Astrocyte (in vitro differentiated cells and primary cell): ENCODE data around the gene RALA. TPM values are rescaled to one million over a fixed set of nuclear protein-coding genes. Genes with fewer than 3 reads are reported as not detected.
A peak's percentile ranks its signal among the peaks of the same experiment; 100 is the strongest.

Source experiments
- DNase-seq: peaks from one replicate; pipeline ENCODE4 v3.0.0-alpha.2; 2010; ENCODE audit warnings: low read depth
- FAIRE-seq: peaks from 2 replicates; lab custom pipeline; 2011; peaks lifted over from hg19 to GRCh38; lab: Jason Lieb, UNC
- H2AFZ ChIP-seq: 2 replicates; pipeline ENCODE4 v1.6.0; 2012; ENCODE audit warnings: low read depth, low read length, inconsistent platforms
- H3K27ac ChIP-seq: 2 replicates; pipeline ENCODE4 v1.5.1; 2011; ENCODE audit warnings: low read depth, low read length, inconsistent platforms
- H3K27me3 ChIP-seq: 2 replicates; pipeline ENCODE4 v1.6.0; 2011; ENCODE audit warnings: low read length, inconsistent platforms; ENCODE audit not compliant: insufficient read depth
- H3K36me3 ChIP-seq: 2 replicates; pipeline ENCODE4 v1.5.1; 2011; ENCODE audit warnings: low read length, inconsistent platforms; ENCODE audit not compliant: insufficient read depth
- H3K4me1 ChIP-seq: 2 replicates; pipeline ENCODE4 v1.5.1; 2011; ENCODE audit warnings: low read length, inconsistent platforms; ENCODE audit not compliant: insufficient read depth
- H3K4me2 ChIP-seq: 2 replicates; pipeline ENCODE4 v1.6.0; 2012; ENCODE audit warnings: low read length, inconsistent platforms
- H3K4me3 ChIP-seq: 2 replicates; pipeline ENCODE4 v1.5.1; 2011; ENCODE audit warnings: low read depth, mild to moderate bottlenecking, low read length, inconsistent platforms; ENCODE audit not compliant: insufficient read depth
- H3K79me2 ChIP-seq: 2 replicates; pipeline ENCODE4 v1.6.0; 2012; ENCODE audit warnings: mild to moderate bottlenecking, low read length, inconsistent platforms; ENCODE audit not compliant: insufficient read depth
- H3K9ac ChIP-seq: 2 replicates; pipeline ENCODE4 v1.6.0; 2012; ENCODE audit warnings: mild to moderate bottlenecking, low read length, inconsistent platforms
- H3K9me3 ChIP-seq: 2 replicates; pipeline ENCODE4 v1.5.1; 2012; ENCODE audit warnings: low read depth, mild to moderate bottlenecking, low read length, inconsistent platforms; ENCODE audit not compliant: insufficient read depth
- H4K20me1 ChIP-seq: 2 replicates; pipeline ENCODE4 v1.6.0; 2012; ENCODE audit warnings: low read length, inconsistent platforms; ENCODE audit not compliant: insufficient read depth
- H3K27ac Mint-ChIP-seq: one replicate; pipeline ENCODE4 v1.8.0; 2021; ENCODE audit warnings: mild to moderate bottlenecking, mixed read lengths; ENCODE audit not compliant: unreplicated experiment
- H3K27me3 Mint-ChIP-seq: one replicate; pipeline ENCODE4 v1.8.0; 2021; ENCODE audit warnings: low read depth, mixed read lengths; ENCODE audit not compliant: unreplicated experiment
- H3K36me3 Mint-ChIP-seq: one replicate; pipeline ENCODE4 v1.8.0; 2021; ENCODE audit warnings: low read depth, mixed read lengths; ENCODE audit not compliant: unreplicated experiment
- H3K4me1 Mint-ChIP-seq: one replicate; pipeline ENCODE4 v1.8.0; 2021; ENCODE audit warnings: low read depth, mixed read lengths; ENCODE audit not compliant: unreplicated experiment
- H3K4me3 Mint-ChIP-seq: one replicate; pipeline ENCODE4 v1.8.0; 2021; ENCODE audit warnings: mild to moderate bottlenecking, moderate library complexity, mixed read lengths; ENCODE audit not compliant: unreplicated experiment
- H3K9me3 Mint-ChIP-seq: one replicate; pipeline ENCODE4 v1.8.0; 2021; ENCODE audit warnings: mild to moderate bottlenecking, mixed read lengths; ENCODE audit not compliant: unreplicated experiment
- CTCF ChIP-seq: IDR thresholded peaks from 2 replicates; pipeline ENCODE4 v1.5.1; 2011; ENCODE audit warnings: low read depth, mild to moderate bottlenecking, inconsistent platforms, low read length, moderate library complexity; ENCODE audit not compliant: insufficient read depth
- EZH2 ChIP-seq: IDR thresholded peaks from 2 replicates; pipeline ENCODE4 v1.6.1; 2012; ENCODE audit warnings: mild to moderate bottlenecking, low read length, inconsistent platforms; ENCODE audit not compliant: insufficient read depth
- total RNA-seq: library from RNA; stranded (reverse); gene quantifications from 2 replicates; pipeline ENCODE4 v1.2.1, GENCODE V29; 2021

The RALA gene
- total RNA-seq, 1 donor from 2014 or later, result 70.2 TPM

GRCh38 chr7:39709768-39710311 lies 86.5 kb downstream of the RALA start:
- no peak overlapping the region for H3K4me2 ChIP-seq
- TF ChIP-seq EZH2 (no peak), CTCF (no peak)
- Mint-ChIP-seq H3K9me3 (peaks cover 11% of the 10 kb centered on the region), H3K27me3 (no peaks in the 10 kb centered on the region), H3K36me3 (peaks cover 3% of the 10 kb centered on the region), H3K27ac (peak overlapping the region; percentile 12), H3K4me1 (peaks cover 9% of the 10 kb centered on the region), H3K4me3 (peak overlapping the region; percentile 45)
- FAIRE-seq, result no peak
- H2AFZ ChIP-seq, result no peak overlapping the region
- H3K4me1 ChIP-seq, result no peaks in the 10 kb centered on the region
- H3K79me2 ChIP-seq, result no peaks in the 10 kb centered on the region
- no peak overlapping the region for H3K4me3 ChIP-seq
- H3K27me3 ChIP-seq, result no peaks in the 10 kb centered on the region
- H3K9ac ChIP-seq, result no peak overlapping the region
- no peak overlapping the region for H3K27ac ChIP-seq
- no peaks in the 10 kb centered on the region for H3K36me3 ChIP-seq
- no peaks in the 10 kb centered on the region for H4K20me1 ChIP-seq
- peaks cover 7% of the 10 kb centered on the region for H3K9me3 ChIP-seq
- DNase-seq, result peak; percentile 81

- FAIRE-seq (no peak), DNase-seq (no peak)
- no peaks in the 10 kb centered on the region for H4K20me1 ChIP-seq
- no peaks in the 10 kb centered on the region for H3K79me2 ChIP-seq
- no peak overlapping the region for H3K27ac ChIP-seq
- no peak overlapping the region for H3K4me3 ChIP-seq
- Mint-ChIP-seq H3K27me3 (peaks cover 4% of the 10 kb centered on the region), H3K9me3 (peaks cover 22% of the 10 kb centered on the region), H3K27ac (no peak overlapping the region), H3K36me3 (peaks cover 2% of the 10 kb centered on the region), H3K4me1 (peaks cover 9% of the 10 kb centered on the region), H3K4me3 (no peak overlapping the region)
- no peaks in the 10 kb centered on the region for H3K4me1 ChIP-seq
- no peaks in the 10 kb centered on the region for H3K36me3 ChIP-seq
- no peak overlapping the region for H3K9ac ChIP-seq
- H3K4me2 ChIP-seq, result no peak overlapping the region
- H3K9me3 ChIP-seq, result peaks cover 16% of the 10 kb centered on the region
- TF ChIP-seq EZH2 (no peak), CTCF (no peak)
- H3K27me3 ChIP-seq, result no peaks in the 10 kb centered on the region
- no peak overlapping the region for H2AFZ ChIP-seq
These were observed 89.4 kb downstream of the RALA start for GRCh38 chr7:39712751-39713150.

GRCh38 chr7:39714447-39715091 lies 91.2 kb downstream of the RALA start:
- Histone ChIP-seq H3K4me1 (no peaks in the 10 kb centered on the region), H3K4me3 (no peak overlapping the region), H3K9ac (no peak overlapping the region), H3K27ac (no peak overlapping the region), H4K20me1 (no peaks in the 10 kb centered on the region), H3K79me2 (no peaks in the 10 kb centered on the region), H3K9me3 (peaks cover 16% of the 10 kb centered on the region), H2AFZ (no peak overlapping the region), H3K27me3 (no peaks in the 10 kb centered on the region), H3K4me2 (no peak overlapping the region), H3K36me3 (no peaks in the 10 kb centered on the region)
- peaks cover 4% of the 10 kb centered on the region for H3K27me3 Mint-ChIP-seq
- H3K4me1 Mint-ChIP-seq, result peaks cover 6% of the 10 kb centered on the region
- peaks cover 2% of the 10 kb centered on the region for H3K36me3 Mint-ChIP-seq
- H3K4me3 Mint-ChIP-seq, result no peak overlapping the region
- H3K27ac Mint-ChIP-seq, result no peak overlapping the region
- peaks cover 25% of the 10 kb centered on the region for H3K9me3 Mint-ChIP-seq
- FAIRE-seq (no peak), DNase-seq (no peak)
- TF ChIP-seq CTCF (no peak), EZH2 (no peak)
